GM18520 (cell line): ENCODE data around the gene MGAT4B.
"Not testable (repeated sequence)": the region's sequence is repeated elsewhere in the genome, so short reads cannot be mapped to it uniquely, and the experiment has no call there.

Experiments used
- ATAC-seq: cut with Tn5 transposase; IDR thresholded peaks from one replicate; pipeline ENCODE4 v1.9.1; 2021; ENCODE audit not compliant: unreplicated experiment

MGAT4B gene

GRCh38 chr5:179795863-179796833 lies 10.5 kb downstream of the MGAT4B start:
- peak; percentile 81 for ATAC-seq

GRCh38 chr5:179795049-179795862 lies 11.4 kb downstream of the MGAT4B start:
- no peak for ATAC-seq

- ATAC-seq = no peak
Measured at GRCh38 chr5:179794575-179794974, 12.1 kb downstream of the MGAT4B start.

GRCh38 chr5:179794171-179794570 lies 12.5 kb downstream of the MGAT4B start:
- no peak for ATAC-seq

- ATAC-seq = no peak
Measured at GRCh38 chr5:179793468-179794139, 13.1 kb downstream of the MGAT4B start, which contains the start of gene LTC4S. TSS of gene LTC4S (plus strand) at chr5:179793986. CDS start at chr5:179794081, 95 bp downstream.

GRCh38 chr5:179792612-179793467 lies 13.8 kb downstream of the MGAT4B start:
- no peak for ATAC-seq

GRCh38 chr5:179791881-179792611 lies 14.6 kb downstream of the MGAT4B start:
- no peak for ATAC-seq

GRCh38 chr5:179789278-179789677 lies 17.4 kb downstream of the MGAT4B start:
- ATAC-seq = not testable (repeated sequence)

- ATAC-seq = no peak
Measured at GRCh38 chr5:179788193-179788854, 18.3 kb downstream of the MGAT4B start.

- ATAC-seq = no peak
Measured at GRCh38 chr5:179786861-179787260, 19.8 kb downstream of the MGAT4B start.

- no peak for ATAC-seq
Measured at GRCh38 chr5:179783128-179783527, 23.5 kb downstream of the MGAT4B start.

- ATAC-seq = no peak
Measured at GRCh38 chr5:179781846-179782245, 24.8 kb downstream of the MGAT4B start.

GRCh38 chr5:179780362-179780761 lies 26.3 kb downstream of the MGAT4B start:
- ATAC-seq = no peak

GRCh38 chr5:179779826-179780225 lies 26.8 kb downstream of the MGAT4B start:
- no peak for ATAC-seq

- no peak for ATAC-seq
Measured at GRCh38 chr5:179778591-179778990, 28.1 kb downstream of the MGAT4B start.

GRCh38 chr5:179777909-179778308 lies 28.8 kb downstream of the MGAT4B start:
- no peak for ATAC-seq

GRCh38 chr5:179777456-179777855 lies 29.2 kb downstream of the MGAT4B start:
- no peak for ATAC-seq

- no peak for ATAC-seq
Measured at GRCh38 chr5:179776411-179776938, 30.2 kb downstream of the MGAT4B start.

GRCh38 chr5:179774442-179774841 lies 32.2 kb downstream of the MGAT4B start:
- no peak for ATAC-seq
